ENCODE results near the gene KCTD16.

The KCTD16 gene

GRCh38 chr5:144170276-144171024, at the start of gene KCTD16, which contains the start of gene YIPF5:
Gene KCTD16 (plus strand): TSS chr5:144170873.
Gene YIPF5 (minus strand): TSS chr5:144170659. CDS start chr5:144169955, 704 bp downstream.
- peak; percentile 94 for DNase-seq (ENCODE audit: low read depth)

- no peak for DNase-seq (ENCODE audit: low read depth)
Measured at GRCh38 chr5:144121577-144121976, 49.1 kb upstream of the KCTD16 start.

GRCh38 chr5:144122081-144122480, 48.6 kb upstream of the KCTD16 start:
- DNase-seq (ENCODE audit: low read depth): no peak

GRCh38 chr5:144122641-144123040, 48.0 kb upstream of the KCTD16 start:
- DNase-seq (ENCODE audit: low read depth): no peak

GRCh38 chr5:144125163-144125726, 45.4 kb upstream of the KCTD16 start:
- no peak for DNase-seq (ENCODE audit: low read depth)

- no peak for DNase-seq (ENCODE audit: low read depth)
Measured at GRCh38 chr5:144126707-144127106, 44.0 kb upstream of the KCTD16 start.

GRCh38 chr5:144128844-144129243, 41.8 kb upstream of the KCTD16 start:
- DNase-seq (ENCODE audit: low read depth): no peak

- DNase-seq (ENCODE audit: low read depth): no peak
Measured at GRCh38 chr5:144130306-144130705, 40.4 kb upstream of the KCTD16 start.

- no peak for DNase-seq (ENCODE audit: low read depth)
Measured at GRCh38 chr5:144131261-144131660, 39.4 kb upstream of the KCTD16 start.

- no peak for DNase-seq (ENCODE audit: low read depth)
Measured at GRCh38 chr5:144133050-144133633, 37.5 kb upstream of the KCTD16 start.

GRCh38 chr5:144134194-144134826, 36.4 kb upstream of the KCTD16 start:
- no peak for DNase-seq (ENCODE audit: low read depth)

GRCh38 chr5:144135113-144135762, 35.4 kb upstream of the KCTD16 start:
- DNase-seq (ENCODE audit: low read depth): no peak

- no peak for DNase-seq (ENCODE audit: low read depth)
Measured at GRCh38 chr5:144139586-144139985, 31.1 kb upstream of the KCTD16 start.

GRCh38 chr5:144141585-144141984, 29.1 kb upstream of the KCTD16 start:
- no peak for DNase-seq (ENCODE audit: low read depth)

- DNase-seq (ENCODE audit: low read depth): no peak
Measured at GRCh38 chr5:144142139-144142823, 28.4 kb upstream of the KCTD16 start.

- no peak for DNase-seq (ENCODE audit: low read depth)
Measured at GRCh38 chr5:144142824-144143162, 27.9 kb upstream of the KCTD16 start.

- no peak for DNase-seq (ENCODE audit: low read depth)
Measured at GRCh38 chr5:144143625-144144024, 27.0 kb upstream of the KCTD16 start.

- DNase-seq (ENCODE audit: low read depth): no peak
Measured at GRCh38 chr5:144144956-144145751, 25.5 kb upstream of the KCTD16 start.

- no peak for DNase-seq (ENCODE audit: low read depth)
Measured at GRCh38 chr5:144151026-144151425, 19.6 kb upstream of the KCTD16 start.

- no peak for DNase-seq (ENCODE audit: low read depth)
Measured at GRCh38 chr5:144156767-144157171, 13.9 kb upstream of the KCTD16 start.

- no peak for DNase-seq (ENCODE audit: low read depth)
Measured at GRCh38 chr5:144162686-144163085, 8.0 kb upstream of the KCTD16 start.
